ENCODE measurements around the gene PNPLA1.
A peak's percentile ranks its signal among the peaks of the same experiment; 100 is the strongest.

Gene PNPLA1

GRCh38 chr6:36227379-36228228, 42.3 kb upstream of the PNPLA1 start (continued):
- TF ChIP-seq ZBTB44 (tag by site-specific recombination; IDR thresholded peaks at IDR 0.05) (no peak), ZBTB26 (tag by site-specific recombination; optimal IDR thresholded peaks at IDR 0.05) (no peak), ZNF266 (tag by site-specific recombination; IDR thresholded peaks at IDR 0.05; ENCODE audit: low read depth) (no peak), ZNF660 (tag by site-specific recombination; IDR thresholded peaks at IDR 0.05) (no peak), ZNF148 (tag by site-specific recombination; IDR thresholded peaks at IDR 0.05; ENCODE audit: borderline replicate concordance) (no peak), ZNF341 (tag by site-specific recombination; IDR thresholded peaks at IDR 0.05; ENCODE audit: low read depth) (peak; percentile 54), ZNF843 (tag by site-specific recombination; IDR thresholded peaks at IDR 0.05) (no peak), ZIC2 (tag by site-specific recombination; IDR thresholded peaks at IDR 0.05) (no peak), PRDM6 (tag by site-specific recombination; IDR thresholded peaks at IDR 0.05) (no peak), ZNF426 (tag by site-specific recombination; IDR thresholded peaks at IDR 0.05) (no peak), ZNF621 (tag by site-specific recombination; IDR thresholded peaks at IDR 0.05) (no peak), MEIS1 (CRISPR knock-in tag; IDR thresholded peaks at IDR 0.05; ENCODE audit: borderline replicate concordance) (no peak), ZNF202 (tag by site-specific recombination; IDR thresholded peaks at IDR 0.05; ENCODE audit: borderline replicate concordance) (no peak), ZNF600 (tag by site-specific recombination; IDR thresholded peaks at IDR 0.05) (peak; percentile 62; the same call in 1 of the 2 replicates), ZNF416 (tag by site-specific recombination; IDR thresholded peaks at IDR 0.05) (no peak), ZNF664 (tag by site-specific recombination; IDR thresholded peaks at IDR 0.05) (no peak), ZNF16 (tag by site-specific recombination; IDR thresholded peaks at IDR 0.05; ENCODE audit: low read depth) (no peak), ZNF707 (tag by site-specific recombination; IDR thresholded peaks at IDR 0.05) (no peak), ZBTB49 (tag by site-specific recombination; IDR thresholded peaks at IDR 0.05; ENCODE audit: low read depth) (0 out of 2 replicates have a peak, but pooled peaks have one; percentile 14), ZNF48 (tag by site-specific recombination; IDR thresholded peaks at IDR 0.05) (no peak)

Measured in HEK293 (cell line).